GM21390 (cell line): ENCODE data around the gene ZNF439.
"Not testable (repeated sequence)": the region's sequence is repeated elsewhere in the genome, so short reads cannot be mapped to it uniquely, and the experiment has no call there.

Source experiments
- ATAC-seq: cut with Tn5 transposase; IDR thresholded peaks from one replicate; pipeline ENCODE4 v1.9.1; 2021; ENCODE audit not compliant: unreplicated experiment

The ZNF439 gene

DNA sequence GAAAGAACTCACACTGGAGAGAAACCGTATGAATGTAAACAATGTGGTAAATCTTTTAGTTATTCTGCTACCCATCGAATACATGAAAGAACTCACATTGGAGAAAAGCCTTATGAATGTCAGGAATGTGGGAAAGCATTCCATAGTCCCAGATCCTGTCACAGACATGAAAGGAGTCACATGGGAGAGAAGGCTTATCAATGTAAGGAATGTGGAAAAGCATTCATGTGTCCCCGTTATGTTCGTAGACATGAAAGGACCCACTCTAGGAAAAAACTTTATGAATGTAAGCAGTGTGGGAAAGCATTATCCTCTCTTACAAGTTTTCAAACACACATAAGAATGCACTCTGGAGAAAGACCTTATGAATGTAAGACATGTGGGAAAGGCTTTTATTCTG, 19.2 kb downstream of the ZNF439 start:
- ATAC-seq: not testable (repeated sequence)

DNA sequence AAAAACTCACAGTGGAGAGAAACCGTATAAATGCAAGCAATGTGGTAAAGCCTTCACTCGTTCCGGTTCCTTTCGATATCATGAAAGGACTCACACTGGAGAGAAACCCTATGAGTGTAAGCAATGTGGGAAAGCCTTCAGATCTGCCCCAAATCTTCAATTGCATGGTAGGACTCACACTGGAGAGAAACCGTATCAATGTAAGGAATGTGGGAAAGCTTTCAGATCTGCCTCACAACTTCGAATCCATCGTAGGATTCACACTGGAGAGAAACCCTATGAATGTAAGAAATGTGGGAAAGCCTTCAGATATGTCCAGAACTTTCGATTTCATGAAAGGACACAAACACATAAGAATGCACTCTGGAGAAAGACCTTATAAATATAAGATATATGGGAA, 19.7 kb downstream of the ZNF439 start:
- no peak for ATAC-seq

DNA sequence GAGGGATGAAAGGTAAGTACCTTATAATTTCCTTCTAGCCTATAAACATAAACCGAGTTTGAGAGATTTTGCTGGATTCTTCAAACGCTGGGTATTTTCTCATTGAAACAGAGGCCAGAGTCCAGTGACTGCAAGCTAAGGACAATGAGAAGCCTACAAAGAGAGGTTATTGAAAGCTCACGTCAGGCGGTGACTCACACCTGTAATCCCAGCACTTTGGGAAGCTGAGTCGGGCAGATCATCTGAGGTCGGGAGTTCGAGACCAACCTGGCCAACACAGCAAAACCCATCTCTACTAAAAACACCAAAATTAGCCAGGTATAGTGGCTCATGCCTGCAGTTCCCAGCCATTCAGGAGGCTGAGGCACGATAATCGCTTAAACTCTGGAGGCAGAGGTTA, 24.1 kb downstream of the ZNF439 start:
- no peak for ATAC-seq

DNA sequence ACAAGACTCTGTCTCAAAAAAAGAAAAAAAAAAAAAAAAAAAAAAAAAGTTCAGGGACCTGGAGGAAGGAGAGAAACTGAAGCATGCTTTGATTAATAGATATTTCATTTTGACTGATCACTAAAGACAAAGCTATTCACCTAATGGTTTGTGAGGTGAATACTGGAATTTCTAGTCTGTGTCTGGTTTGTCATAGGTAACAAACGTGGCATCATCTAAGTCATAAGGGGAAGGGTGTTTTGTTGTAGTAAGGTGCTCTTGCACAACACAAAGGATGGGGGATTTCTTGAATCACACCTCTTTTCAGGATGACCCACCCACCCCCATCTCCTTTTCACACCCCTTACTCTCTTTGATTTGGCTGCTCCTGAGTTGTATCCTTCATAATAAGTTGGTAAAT, 25.2 kb downstream of the ZNF439 start:
- ATAC-seq: no peak

DNA sequence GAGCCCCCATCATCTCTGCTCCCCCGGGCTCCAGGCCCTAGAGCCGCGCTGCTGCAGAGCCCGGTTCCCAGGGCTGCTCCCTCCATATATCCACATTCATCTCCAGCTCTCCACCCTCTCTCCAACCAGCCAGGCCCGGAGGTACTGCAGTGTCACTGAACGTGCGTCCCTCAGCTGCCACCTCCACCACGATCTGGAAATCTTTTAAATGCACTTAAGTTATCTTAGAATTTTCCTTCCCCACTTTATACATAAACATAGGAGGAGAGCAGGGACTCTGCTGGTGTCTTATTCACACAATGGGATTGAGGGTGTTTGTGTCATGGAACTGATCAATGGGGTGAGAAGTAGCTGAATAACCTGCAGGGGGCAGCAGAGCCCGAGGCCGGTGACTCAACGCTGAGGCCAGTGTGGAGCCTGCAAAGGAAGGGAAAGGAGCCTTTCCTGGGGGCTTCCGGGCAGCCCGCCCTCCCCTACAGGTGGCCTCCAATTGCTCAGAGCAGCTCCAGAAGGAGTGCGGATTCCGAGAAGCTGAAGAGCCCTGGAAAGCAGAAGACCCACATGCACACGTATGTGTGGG, 31.3 kb downstream of the ZNF439 start:
- ATAC-seq: not testable (repeated sequence)

DNA sequence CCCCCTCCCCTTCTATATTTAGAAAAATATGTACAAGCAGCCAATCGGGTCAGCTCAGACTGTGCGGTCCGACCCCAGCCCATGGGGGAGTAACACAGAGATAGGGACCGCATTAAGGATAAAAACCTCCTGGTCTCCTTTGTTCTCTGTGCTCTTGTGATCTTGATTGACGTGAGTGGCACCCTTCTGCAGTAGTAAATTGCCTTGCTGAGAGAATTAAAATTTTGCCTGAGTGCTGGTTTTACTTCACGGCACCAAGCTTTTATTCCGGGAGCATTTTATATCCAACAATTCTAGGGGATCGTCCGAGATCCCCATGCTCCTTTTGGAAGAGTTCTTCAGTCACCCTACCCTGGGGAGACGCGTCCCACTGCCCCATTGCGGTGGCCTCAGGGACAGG, 32.1 kb downstream of the ZNF439 start:
- no peak for ATAC-seq

DNA sequence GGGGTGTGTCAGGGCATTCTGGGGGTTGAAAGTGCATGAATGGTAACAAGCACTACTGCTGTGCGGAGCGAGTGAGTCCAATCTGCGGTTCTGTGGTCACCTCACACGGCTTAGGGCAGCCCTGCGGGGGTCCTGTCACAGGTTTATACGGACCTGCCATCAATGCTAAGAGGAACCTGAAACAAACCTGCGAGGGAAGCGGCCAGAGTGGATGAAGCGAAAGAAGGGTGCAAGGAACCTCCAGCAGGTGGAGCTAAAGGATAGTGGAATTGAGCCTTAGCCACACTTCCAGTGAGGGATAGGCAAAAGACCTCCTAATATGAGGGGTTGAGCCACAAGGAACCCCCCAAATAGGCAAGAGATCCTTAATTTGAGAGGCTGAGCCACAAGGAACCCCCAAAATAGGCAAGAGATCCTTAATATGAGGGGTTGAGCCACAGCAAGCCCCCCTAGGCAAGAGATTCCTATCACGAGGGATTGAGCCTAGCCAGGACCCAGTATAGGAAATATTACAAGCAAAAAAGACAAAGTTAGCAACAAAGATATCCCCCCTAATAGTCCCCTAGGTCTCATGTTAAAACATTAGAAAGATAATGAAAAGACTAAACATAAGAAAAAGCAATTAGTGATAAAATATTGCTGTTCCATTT, 32.8 kb downstream of the ZNF439 start:
- ATAC-seq: no peak

DNA sequence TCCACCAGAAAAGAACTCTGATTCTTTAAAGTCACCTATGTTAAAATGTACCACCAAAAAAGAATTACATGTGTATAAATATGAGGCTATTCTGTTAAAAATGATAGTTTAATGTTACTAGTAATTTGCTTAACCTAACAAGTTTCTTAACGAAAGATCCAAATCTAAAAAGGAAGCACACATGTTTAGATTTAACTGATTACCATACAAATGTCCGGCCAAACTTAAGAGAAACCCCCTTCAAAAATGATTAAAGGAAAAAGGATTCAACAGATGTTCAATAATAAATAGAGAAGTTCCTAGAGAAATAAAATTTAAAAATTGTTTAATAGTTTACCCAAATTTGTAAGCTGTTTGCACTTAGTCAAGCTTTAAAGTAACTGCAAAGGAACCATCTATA, 34.1 kb downstream of the ZNF439 start:
- ATAC-seq: no peak

DNA sequence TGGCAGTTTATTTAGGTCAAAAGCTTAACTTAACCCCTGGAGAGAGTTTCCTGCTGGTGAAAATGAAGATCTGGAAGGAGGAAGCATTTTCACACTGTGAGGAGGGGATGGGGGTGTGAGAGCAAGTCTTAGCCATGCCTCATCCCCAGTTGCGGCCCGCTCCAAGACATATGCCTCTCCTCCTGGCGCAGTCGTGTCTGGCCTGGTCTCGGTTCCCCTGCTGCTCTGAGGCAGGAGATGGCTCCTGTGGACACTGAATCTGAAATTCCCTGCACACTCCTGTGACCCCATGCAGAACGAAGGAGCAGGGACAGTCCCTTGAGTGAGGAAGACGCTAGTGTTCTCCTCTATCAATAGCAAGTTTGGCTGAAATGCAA, 38.7 kb downstream of the ZNF439 start:
- no peak for ATAC-seq

DNA sequence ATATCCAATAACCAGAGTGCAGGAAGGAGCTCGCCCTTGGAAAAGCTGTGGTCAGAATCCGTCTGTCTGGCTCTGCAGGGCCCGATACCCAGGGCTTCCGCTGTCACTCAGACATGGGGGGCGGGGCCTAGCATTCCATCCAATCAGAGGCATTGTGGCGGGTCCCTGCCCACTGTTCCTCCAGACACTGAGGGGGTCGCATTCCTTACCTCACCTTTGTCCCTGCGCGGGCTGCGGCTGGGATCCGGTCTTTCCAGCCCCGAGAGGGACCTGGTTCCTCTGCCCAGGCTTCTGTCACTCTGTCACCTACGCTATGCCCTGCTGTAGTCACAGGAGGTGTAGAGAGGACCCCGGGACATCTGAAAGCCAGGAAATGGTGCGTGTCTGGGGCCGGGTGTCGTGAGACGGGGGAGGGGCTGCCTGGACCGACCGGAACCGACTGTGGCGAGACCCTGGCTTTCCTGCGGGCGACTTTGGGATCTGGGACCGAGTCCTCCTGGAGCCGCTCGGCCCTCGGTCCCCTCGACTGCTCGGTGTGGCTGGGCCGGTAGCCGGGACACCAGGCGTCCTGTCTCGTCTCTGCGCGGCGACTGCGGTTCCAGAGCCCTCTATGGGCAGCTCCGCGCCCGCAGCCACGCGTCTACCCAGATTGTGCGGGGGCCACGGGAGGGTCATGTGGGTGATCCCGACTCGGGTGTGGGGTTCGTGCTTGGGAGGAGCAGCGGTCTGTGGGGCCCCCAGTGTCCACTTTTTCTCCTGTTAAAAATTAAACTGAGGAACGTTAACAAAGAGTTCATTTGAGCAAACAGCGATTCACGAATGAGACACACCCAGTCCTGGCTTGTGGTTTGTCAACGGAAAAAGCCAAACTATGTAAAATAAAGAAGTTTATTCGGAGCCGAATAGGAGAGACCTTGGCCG, 39.3 kb downstream of the ZNF439 start, which contains the start of gene ZNF69:
TSS of gene ZNF69 (plus strand) at position 172 of the 921 bp plus-strand sequence. CDS start at position 314, 142 bp downstream.
- ATAC-seq: no peak

DNA sequence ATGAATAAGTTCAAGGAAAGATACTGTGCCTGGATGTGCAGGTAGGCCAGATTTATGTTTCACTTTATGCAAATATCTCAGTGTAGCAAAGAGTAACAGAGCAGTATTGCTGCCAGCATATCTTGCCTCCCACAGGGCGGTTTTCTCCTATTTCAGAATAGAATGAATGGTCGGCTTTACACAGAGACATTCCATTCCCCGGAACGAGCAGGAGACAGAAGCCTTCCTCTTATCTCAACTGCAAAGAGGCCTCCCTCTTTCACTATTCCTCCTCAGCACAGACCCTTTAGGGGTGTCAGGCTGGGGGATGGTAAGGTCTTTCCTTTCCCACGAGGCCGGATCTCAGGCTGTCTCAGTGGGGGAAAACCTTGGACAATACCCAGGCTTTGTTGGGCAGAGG, 41.4 kb downstream of the ZNF439 start:
- not testable (repeated sequence) for ATAC-seq

DNA sequence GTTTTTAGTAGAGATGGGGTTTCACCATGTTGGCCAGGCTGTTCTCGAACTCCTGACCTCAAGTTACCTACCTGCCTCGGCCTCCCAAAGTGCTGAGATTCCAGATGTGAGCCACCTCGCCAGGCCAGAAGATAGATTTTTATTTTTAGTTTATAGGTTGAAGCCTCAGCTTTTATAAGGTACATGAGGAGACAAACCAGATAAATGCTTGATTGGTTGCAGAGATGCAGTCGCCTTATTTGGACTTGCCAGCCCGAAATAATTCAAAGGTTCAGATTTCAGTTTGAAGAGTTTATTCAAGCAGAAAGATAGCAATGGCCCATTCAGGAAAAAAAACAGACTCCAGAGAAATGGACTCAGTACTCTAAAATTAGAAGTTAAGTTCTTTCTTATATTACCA, 42.1 kb downstream of the ZNF439 start:
- no peak for ATAC-seq

DNA sequence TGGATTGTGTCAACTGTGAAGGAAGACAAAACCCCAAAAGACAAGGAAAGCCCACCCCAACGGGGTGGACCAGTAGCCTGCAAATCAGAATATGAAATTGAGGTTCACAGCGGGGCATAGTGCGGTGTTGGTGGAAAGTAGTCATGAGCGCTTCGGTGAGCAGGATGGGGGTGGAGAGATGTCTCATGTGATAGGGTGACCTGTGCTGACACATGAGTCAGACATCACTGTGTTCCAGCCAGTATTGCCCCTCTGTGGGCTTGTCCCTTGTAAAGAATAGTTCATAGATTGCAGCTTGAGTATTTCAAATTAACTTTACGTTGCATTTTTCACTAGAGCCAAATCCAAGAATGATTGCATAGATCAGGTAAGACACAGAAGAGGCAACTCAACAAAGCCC, 46.3 kb downstream of the ZNF439 start:
- ATAC-seq: no peak

DNA sequence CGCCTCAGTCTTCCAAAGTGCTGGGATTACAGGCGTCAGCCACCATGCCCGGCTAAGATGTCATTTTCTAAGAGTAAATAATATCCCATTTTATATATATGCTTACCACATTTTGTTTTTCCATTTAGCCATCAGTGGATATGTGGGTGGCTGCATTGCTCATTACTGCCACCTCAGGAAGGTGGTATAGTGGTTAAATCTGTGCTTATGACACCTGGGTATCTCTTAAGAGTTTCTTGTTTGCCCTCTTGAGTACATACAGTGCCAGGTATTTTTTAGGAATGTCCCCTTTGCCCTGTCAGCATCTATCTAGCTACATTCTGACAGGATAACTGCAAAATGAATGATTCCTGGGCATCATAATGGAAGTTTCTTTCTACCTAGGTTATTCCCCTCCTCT, 53.7 kb downstream of the ZNF439 start:
- ATAC-seq: no peak

DNA sequence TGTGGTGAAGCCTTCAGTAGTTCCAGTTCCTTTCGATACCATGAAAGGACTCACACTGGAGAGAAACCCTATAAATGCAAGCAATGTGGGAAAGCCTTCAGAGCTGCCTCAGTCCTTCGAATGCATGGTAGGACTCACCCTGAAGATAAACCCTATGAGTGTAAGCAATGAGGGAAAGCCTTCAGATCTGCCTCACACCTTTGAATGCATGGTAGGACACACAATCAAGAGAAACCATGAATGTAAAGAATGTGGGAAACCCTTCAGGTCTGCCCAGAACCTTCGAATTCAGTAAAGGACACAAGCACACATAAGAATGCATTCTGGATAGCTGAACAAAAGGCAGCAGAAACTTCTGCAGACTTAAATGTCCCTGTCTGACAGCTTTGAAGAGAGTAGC, 57.4 kb downstream of the ZNF439 start:
- no peak for ATAC-seq

DNA sequence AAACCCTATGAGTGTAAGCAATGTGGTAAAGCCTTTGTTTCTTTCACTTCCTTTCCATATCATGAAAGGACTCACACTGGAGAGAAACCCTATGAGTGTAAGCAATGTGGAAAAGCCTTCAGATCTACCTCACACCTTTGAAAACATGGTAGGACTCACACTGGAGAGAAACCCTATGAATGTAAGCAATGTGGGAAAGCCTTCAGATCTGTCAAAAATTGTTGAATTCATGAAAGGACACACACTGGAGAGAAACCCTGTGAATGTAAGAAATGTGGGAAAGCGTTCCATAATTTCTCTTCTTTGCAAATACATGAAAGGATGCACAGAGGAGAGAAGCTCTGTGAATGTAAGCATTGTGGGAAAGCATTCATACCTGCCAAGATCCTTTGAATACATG, 63.4 kb downstream of the ZNF439 start:
- ATAC-seq: not testable (repeated sequence)

DNA sequence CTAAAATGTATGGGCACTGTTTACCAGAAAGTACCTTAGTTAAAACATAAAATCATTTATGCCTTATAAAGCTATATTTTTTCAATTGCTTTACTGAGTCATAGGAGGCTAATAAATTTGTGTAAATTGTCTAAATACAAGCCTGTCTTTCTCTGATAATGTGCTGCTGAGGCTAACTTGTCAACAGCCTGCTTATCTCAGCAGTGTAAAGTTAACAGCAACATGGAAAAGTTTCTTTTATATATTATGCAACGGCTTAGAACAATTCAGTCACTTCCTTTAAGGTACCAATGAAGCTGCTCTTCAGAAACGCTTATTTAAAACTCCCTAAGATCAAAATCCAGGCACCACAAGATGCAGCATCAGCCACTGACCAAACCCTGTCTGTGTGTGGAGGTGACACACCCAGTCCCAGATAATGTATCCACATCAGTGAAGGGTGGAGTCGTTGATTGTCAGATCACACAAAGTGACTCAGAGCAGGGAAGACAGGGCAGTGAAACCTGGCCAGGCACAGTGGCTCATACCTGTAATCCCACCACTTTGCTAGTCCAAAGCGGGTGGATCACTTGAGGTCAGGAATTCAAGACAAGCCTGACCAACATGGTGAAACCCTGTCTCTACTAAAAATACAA, 66.0 kb downstream of the ZNF439 start:
- ATAC-seq: not testable (repeated sequence)
